ENCODE measurements around the gene CHST13. TPM values are rescaled to one million over a fixed set of nuclear protein-coding genes. Genes with fewer than 3 reads are reported as not detected.

The CHST13 gene
- total and polyA plus RNA-seq, 2 of the 4 experiments (the other 2 are of a cell fraction), result not detected

GRCh38 chr3:126485176-126485897, 38.6 kb upstream of the CHST13 start:
- no peak overlapping the region for H2AK5ac ChIP-seq (ENCODE audit: low read depth, low read length)
- H3K4me1 ChIP-seq (ENCODE audit: control insufficient read depth, insufficient read depth, low read length), result no peaks in the 10 kb centered on the region
- no peaks in the 10 kb centered on the region for H3K9me1 ChIP-seq (ENCODE audit: insufficient read depth, low read length)
- H3K14ac ChIP-seq (replicated peaks; ENCODE audit: low read depth, low read length), result no peak overlapping the region
- H2AFZ ChIP-seq (replicated peaks; ENCODE audit: low read length, poor library complexity), result no peak overlapping the region
- no peak overlapping the region for H4K91ac ChIP-seq (ENCODE audit: insufficient read depth, low read depth, low read length)
- ChIA-PET CTCF (no interaction called here), POLR2A (ENCODE audit: unreplicated experiment) (no interaction called here)
- H2BK20ac ChIP-seq (ENCODE audit: low read depth, low read length), result no peak overlapping the region
- intact Hi-C loops (cut with micrococcal nuclease) (no loop called here), in situ Hi-C loops (cut with MboI; ENCODE audit: low sequenced_read_pairs) (no loop called here), dilution Hi-C loops (cut with HindIII; ENCODE audit: low sequenced_read_pairs, unreplicated experiment) (no loop called here)
- no peaks in the 10 kb centered on the region for H4K20me1 ChIP-seq (ENCODE audit: insufficient read depth, low read length)
- H3K18ac ChIP-seq (ENCODE audit: low read depth, low read length), result no peak overlapping the region
- peaks cover 9% of the 10 kb centered on the region; the same call in 1 of the 2 replicates for H3K27me3 ChIP-seq (ENCODE audit: control insufficient read depth, insufficient read depth, low read length)
- H2BK120ac ChIP-seq (ENCODE audit: low read depth, low read length), result no peak overlapping the region
- H3K79me1 ChIP-seq (ENCODE audit: low read depth in 1 of 2, low read length in 2 of 2), result no peaks in the 10 kb centered on the region
- no peak for DNase-seq
- no peak overlapping the region for H4K8ac ChIP-seq (ENCODE audit: low read depth in 2 of 2, low read length in 2 of 2)
- no peak for TF ChIP-seq POLR2A (IDR thresholded peaks at IDR 0.05; ENCODE audit: low read depth, low read length)
- TF ChIP-seq FOS (IDR thresholded peaks at IDR 0.05; ENCODE audit: low read depth, low read length), result no peak
- TF ChIP-seq MAFK (IDR thresholded peaks at IDR 0.05; ENCODE audit: low read depth, low read length), result no peak
- no peak for TF ChIP-seq SMC3 (IDR thresholded peaks at IDR 0.05; ENCODE audit: low read depth, low read length)
- TF ChIP-seq NFE2L2 (IDR thresholded peaks at IDR 0.05; ENCODE audit: low read depth, low read length), result no peak
- no peak for TF ChIP-seq RCOR1 (IDR thresholded peaks at IDR 0.05; ENCODE audit: insufficient replicate concordance, low read length)
- TF ChIP-seq MXI1 (IDR thresholded peaks at IDR 0.05; ENCODE audit: borderline replicate concordance, low read depth, low read length), result no peak
- no peak for TF ChIP-seq RAD21 (IDR thresholded peaks at IDR 0.05; ENCODE audit: low read length)
- no peak for TF ChIP-seq ELK1 (IDR thresholded peaks at IDR 0.05; ENCODE audit: borderline replicate concordance, low read depth, low read length)
- no peak for TF ChIP-seq BHLHE40 (IDR thresholded peaks at IDR 0.05; ENCODE audit: low read depth, low read length)
- no peak for TF ChIP-seq CEBPB (IDR thresholded peaks at IDR 0.05; ENCODE audit: low read depth, low read length)
- no peak for TF ChIP-seq CHD1 (IDR thresholded peaks at IDR 0.05; ENCODE audit: low read depth, low read length)
- no peak overlapping the region for H3K4me3 ChIP-seq (ENCODE audit: insufficient read depth, low read depth, low read length)
- H3K4ac ChIP-seq (ENCODE audit: low read depth, low read length), result no peak overlapping the region
- H4K5ac ChIP-seq (ENCODE audit: low read depth, low read length), result no peak overlapping the region
- no peak overlapping the region for H2BK5ac ChIP-seq (ENCODE audit: low read depth, low read length, poor library complexity, severe bottlenecking)
- no TSS peak for BruUV-seq (replicated peaks)
- no peak overlapping the region for H3K4me2 ChIP-seq (ENCODE audit: low read depth, low read length)
- WGBS, 2 experiments (ENCODE audit: extremely low coverage in 2 of 2, insufficient read length in 1 of 2), result no CpG with 5 or more reads among the region's 8 CpGs
- H3K36me3 ChIP-seq (ENCODE audit: control insufficient read depth, insufficient read depth, low read length), result no peaks in the 10 kb centered on the region
- no peak overlapping the region for H2AK9ac ChIP-seq (replicated peaks; ENCODE audit: low read depth, low read length, poor library complexity)
- no peaks in the 10 kb centered on the region for H3K9me3 ChIP-seq (ENCODE audit: control insufficient read depth, insufficient read depth, low read length)
- no peak for ATAC-seq (ENCODE audit: low read depth)
- H3K23ac ChIP-seq (ENCODE audit: low read depth, low read length), result no peak overlapping the region
- no peak overlapping the region for H3K9ac ChIP-seq (ENCODE audit: low read depth, low read length)
- no peak overlapping the region for H2BK15ac ChIP-seq (ENCODE audit: low read depth, low read length)
- H3K27ac ChIP-seq (ENCODE audit: insufficient read depth, low read length), result no peak overlapping the region
- no peak overlapping the region for H3K56ac ChIP-seq (ENCODE audit: extremely low read depth, insufficient read depth, low read length)
